Rectal smooth muscle tissue (tissue), 1 donor: Measurements from ENCODE around the gene STAC.

Source experiments
- H3K27ac ChIP-seq: one replicate; pipeline ENCODE4 v1.7.0; 2013; ENCODE audit warnings: low read depth, low read length, inconsistent platforms
- H3K27me3 ChIP-seq: one replicate; pipeline ENCODE4 v1.7.0; 2013; ENCODE audit warnings: low read length; ENCODE audit not compliant: control insufficient read depth, insufficient read depth
- H3K36me3 ChIP-seq: one replicate; pipeline ENCODE4 v1.7.0; 2013; ENCODE audit warnings: low read length; ENCODE audit not compliant: control insufficient read depth, insufficient read depth
- H3K4me1 ChIP-seq: one replicate; pipeline ENCODE4 v1.7.0; 2013; ENCODE audit warnings: low read length; ENCODE audit not compliant: control insufficient read depth, insufficient read depth
- H3K4me3 ChIP-seq: one replicate; pipeline ENCODE4 v1.7.0; 2013; ENCODE audit warnings: low read length
- H3K9ac ChIP-seq: one replicate; pipeline ENCODE4 v1.7.0; 2013; ENCODE audit warnings: low read length

Gene STAC

GRCh38 chr3:36380221-36381031, at the start of gene STAC:
STAC (plus strand) TSS chr3:36380504; CDS start chr3:36380644, 140 bp downstream.
- Histone ChIP-seq H3K27ac (no peak within 1 kb of the TSS), H3K27me3 (peaks cover 5% of the 10 kb centered on the region), H3K4me1 (no peaks in the 10 kb centered on the region), H3K9ac (no peak within 1 kb of the TSS), H3K36me3 (no peaks in the 10 kb centered on the region), H3K4me3 (peak within 1 kb of the TSS; percentile 58)

GRCh38 chr3:36332139-36332538, 48.2 kb upstream of the STAC start:
- Histone ChIP-seq H3K27ac (no peak overlapping the region), H3K36me3 (no peaks in the 10 kb centered on the region), H3K4me1 (no peaks in the 10 kb centered on the region), H3K27me3 (no peaks in the 10 kb centered on the region), H3K4me3 (no peak overlapping the region), H3K9ac (no peak overlapping the region)

GRCh38 chr3:36362216-36362615, 18.1 kb upstream of the STAC start:
- H3K36me3 ChIP-seq: no peaks in the 10 kb centered on the region
- H3K4me1 ChIP-seq: no peaks in the 10 kb centered on the region
- no peaks in the 10 kb centered on the region for H3K27me3 ChIP-seq
- no peak overlapping the region for H3K9ac ChIP-seq
- H3K4me3 ChIP-seq: no peak overlapping the region
- no peak overlapping the region for H3K27ac ChIP-seq

- H3K4me3 ChIP-seq: no peak overlapping the region
- no peaks in the 10 kb centered on the region for H3K27me3 ChIP-seq
- no peak overlapping the region for H3K27ac ChIP-seq
- H3K4me1 ChIP-seq: no peaks in the 10 kb centered on the region
- no peaks in the 10 kb centered on the region for H3K36me3 ChIP-seq
- H3K9ac ChIP-seq: no peak overlapping the region
Observed at GRCh38 chr3:36362973-36363372, 17.3 kb upstream of the STAC start.

- Histone ChIP-seq H3K4me1 (no peaks in the 10 kb centered on the region), H3K9ac (no peak overlapping the region), H3K27ac (no peak overlapping the region), H3K36me3 (no peaks in the 10 kb centered on the region), H3K4me3 (no peak overlapping the region), H3K27me3 (no peaks in the 10 kb centered on the region)
Observed at GRCh38 chr3:36364260-36364659, 16.0 kb upstream of the STAC start.

GRCh38 chr3:36365829-36366228, 14.5 kb upstream of the STAC start:
- Histone ChIP-seq H3K4me1 (no peaks in the 10 kb centered on the region), H3K36me3 (no peaks in the 10 kb centered on the region), H3K27me3 (no peaks in the 10 kb centered on the region), H3K27ac (no peak overlapping the region), H3K4me3 (no peak overlapping the region), H3K9ac (no peak overlapping the region)

GRCh38 chr3:36366308-36366707, 14.0 kb upstream of the STAC start:
- H3K4me3 ChIP-seq: no peak overlapping the region

GRCh38 chr3:36367912-36368573, 12.3 kb upstream of the STAC start:
- Histone ChIP-seq H3K27me3 (no peaks in the 10 kb centered on the region), H3K36me3 (no peaks in the 10 kb centered on the region), H3K27ac (no peak overlapping the region), H3K9ac (no peak overlapping the region), H3K4me3 (no peak overlapping the region), H3K4me1 (no peaks in the 10 kb centered on the region)

More at GRCh38 chr3:36366308-36366707, 14.0 kb upstream of the STAC start:
- H3K36me3 ChIP-seq: no peaks in the 10 kb centered on the region
- no peak overlapping the region for H3K27ac ChIP-seq
- H3K27me3 ChIP-seq: no peaks in the 10 kb centered on the region
- no peaks in the 10 kb centered on the region for H3K4me1 ChIP-seq
- no peak overlapping the region for H3K9ac ChIP-seq

GRCh38 chr3:36372534-36372935, 7.8 kb upstream of the STAC start:
- no peaks in the 10 kb centered on the region for H3K27me3 ChIP-seq
- no peak overlapping the region for H3K4me3 ChIP-seq
- H3K9ac ChIP-seq: no peak overlapping the region
- H3K36me3 ChIP-seq: no peaks in the 10 kb centered on the region
- H3K4me1 ChIP-seq: no peaks in the 10 kb centered on the region
- no peak overlapping the region for H3K27ac ChIP-seq

- H3K27ac ChIP-seq: no peak overlapping the region
- H3K4me3 ChIP-seq: no peak overlapping the region
- no peaks in the 10 kb centered on the region for H3K4me1 ChIP-seq
- no peaks in the 10 kb centered on the region for H3K36me3 ChIP-seq
- H3K9ac ChIP-seq: no peak overlapping the region
- no peaks in the 10 kb centered on the region for H3K27me3 ChIP-seq
Observed at GRCh38 chr3:36373084-36373483, 7.2 kb upstream of the STAC start.

- no peak overlapping the region for H3K9ac ChIP-seq
- H3K36me3 ChIP-seq: no peaks in the 10 kb centered on the region
- no peak overlapping the region for H3K4me3 ChIP-seq
- H3K4me1 ChIP-seq: no peaks in the 10 kb centered on the region
- H3K27me3 ChIP-seq: no peaks in the 10 kb centered on the region
- no peak overlapping the region for H3K27ac ChIP-seq
Observed at GRCh38 chr3:36373666-36374065, 6.6 kb upstream of the STAC start.

- Histone ChIP-seq H3K9ac (no peak overlapping the region), H3K27ac (no peak overlapping the region), H3K4me1 (no peaks in the 10 kb centered on the region), H3K4me3 (no peak overlapping the region), H3K36me3 (no peaks in the 10 kb centered on the region), H3K27me3 (peaks cover 5% of the 10 kb centered on the region)
Observed at GRCh38 chr3:36379872-36380220, 458 bp upstream of the STAC start.
